ENCODE data around the gene DAD1.
A peak's percentile ranks its signal among the peaks of the same experiment; 100 is the strongest.

DNA sequence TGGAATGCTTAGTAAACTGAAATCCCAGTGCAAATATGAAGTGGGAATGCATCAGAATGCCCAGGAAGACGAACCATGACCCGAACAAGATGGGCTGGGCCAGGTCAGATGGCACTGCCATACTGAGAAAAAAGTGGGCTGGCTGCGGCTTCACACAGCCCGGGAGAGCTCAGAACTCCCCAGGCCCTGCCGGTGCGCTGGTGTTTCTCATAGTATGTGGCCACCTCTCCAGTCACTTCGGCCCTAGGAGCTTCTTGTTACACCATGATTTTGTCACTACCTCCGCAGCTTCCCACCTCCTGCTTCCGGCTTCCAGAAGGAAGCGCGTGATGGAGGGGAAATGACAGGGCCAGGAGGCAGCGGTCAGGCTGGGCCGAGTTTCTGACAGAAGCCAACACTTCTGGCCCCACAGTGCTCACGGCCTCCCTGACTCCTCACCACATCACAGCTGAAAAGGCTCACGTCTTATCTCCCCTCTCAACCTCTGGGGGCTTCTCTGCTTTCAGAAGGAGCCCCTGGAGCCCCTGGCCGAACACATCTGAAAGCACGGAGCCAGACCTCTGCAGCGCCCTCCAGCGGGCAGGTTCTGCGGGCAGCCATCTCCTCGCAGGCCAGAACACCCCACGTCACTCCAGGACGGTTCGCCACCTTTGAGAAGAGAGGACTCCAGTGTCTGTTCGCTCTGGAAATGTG lies 30.7 kb downstream of the DAD1 start:
- TF ChIP-seq, protein P1, sequence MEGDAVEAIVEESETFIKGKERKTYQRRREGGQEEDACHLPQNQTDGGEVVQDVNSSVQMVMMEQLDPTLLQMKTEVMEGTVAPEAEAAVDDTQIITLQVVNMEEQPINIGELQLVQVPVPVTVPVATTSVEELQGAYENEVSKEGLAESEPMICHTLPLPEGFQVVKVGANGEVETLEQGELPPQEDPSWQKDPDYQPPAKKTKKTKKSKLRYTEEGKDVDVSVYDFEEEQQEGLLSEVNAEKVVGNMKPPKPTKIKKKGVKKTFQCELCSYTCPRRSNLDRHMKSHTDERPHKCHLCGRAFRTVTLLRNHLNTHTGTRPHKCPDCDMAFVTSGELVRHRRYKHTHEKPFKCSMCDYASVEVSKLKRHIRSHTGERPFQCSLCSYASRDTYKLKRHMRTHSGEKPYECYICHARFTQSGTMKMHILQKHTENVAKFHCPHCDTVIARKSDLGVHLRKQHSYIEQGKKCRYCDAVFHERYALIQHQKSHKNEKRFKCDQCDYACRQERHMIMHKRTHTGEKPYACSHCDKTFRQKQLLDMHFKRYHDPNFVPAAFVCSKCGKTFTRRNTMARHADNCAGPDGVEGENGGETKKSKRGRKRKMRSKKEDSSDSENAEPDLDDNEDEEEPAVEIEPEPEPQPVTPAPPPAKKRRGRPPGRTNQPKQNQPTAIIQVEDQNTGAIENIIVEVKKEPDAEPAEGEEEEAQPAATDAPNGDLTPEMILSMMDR (optimal IDR thresholded peaks at IDR 0.05 in 1 of 3, IDR thresholded peaks at IDR 0.05 in 1 of 3, conservative IDR thresholded peaks at IDR 0.05 in 1 of 3; ENCODE audit: extremely low read depth in 1 of 3, insufficient read depth in 2 of 3, low read length in 3 of 3): peak in 2 of 3 experiments; percentile 21 to 45
- TF ChIP-seq EZH2 (IDR thresholded peaks at IDR 0.05; ENCODE audit: low read length): no peak

All from keratinocyte (primary cell).